GM20431 (cell line): Measurements from ENCODE around the gene MAPK8IP1.

Experiments
- in situ Hi-C: fragments of 300-500 bp; cut with MseI, MboI; formaldehyde crosslinking; loops from one replicate; pipeline ENCODE4 v1.15.0; 2020; ENCODE audit warnings: low sequenced_read_pairs; ENCODE audit not compliant: unreplicated experiment

MAPK8IP1 gene

GRCh38 chr11:45858751-45859398, 26.6 kb upstream of the MAPK8IP1 start:
- in situ Hi-C loops: no loop called here

GRCh38 chr11:45859661-45860140, 25.8 kb upstream of the MAPK8IP1 start:
- in situ Hi-C loops: no loop called here

- in situ Hi-C loops: no loop called here
Measured at GRCh38 chr11:45860348-45860747, 25.1 kb upstream of the MAPK8IP1 start.

GRCh38 chr11:45860764-45861510, 24.5 kb upstream of the MAPK8IP1 start:
- in situ Hi-C loops: no loop called here

GRCh38 chr11:45864041-45864440, 21.4 kb upstream of the MAPK8IP1 start:
- in situ Hi-C loops: no loop called here

- in situ Hi-C loops: no loop called here
Measured at GRCh38 chr11:45869551-45869950, 15.9 kb upstream of the MAPK8IP1 start.

GRCh38 chr11:45870706-45871105, 14.7 kb upstream of the MAPK8IP1 start:
- in situ Hi-C loops: no loop called here

- in situ Hi-C loops: no loop called here
Measured at GRCh38 chr11:45871638-45872037, 13.8 kb upstream of the MAPK8IP1 start.

GRCh38 chr11:45872651-45873356, 12.6 kb upstream of the MAPK8IP1 start:
- in situ Hi-C loops: no loop called here

GRCh38 chr11:45876401-45876800, 9.1 kb upstream of the MAPK8IP1 start:
- in situ Hi-C loops: no loop called here

- in situ Hi-C loops: no loop called here
Measured at GRCh38 chr11:45877221-45877620, 8.2 kb upstream of the MAPK8IP1 start.

GRCh38 chr11:45877845-45878244, 7.6 kb upstream of the MAPK8IP1 start:
- in situ Hi-C loops: no loop called here

- in situ Hi-C loops: no loop called here
Measured at GRCh38 chr11:45879803-45880686, 5.4 kb upstream of the MAPK8IP1 start.

GRCh38 chr11:45880772-45881570, 4.5 kb upstream of the MAPK8IP1 start:
- in situ Hi-C loops: no loop called here

- in situ Hi-C loops: no loop called here
Measured at GRCh38 chr11:45881708-45882368, 3.6 kb upstream of the MAPK8IP1 start.

- in situ Hi-C loops: no loop called here
Measured at GRCh38 chr11:45884596-45885185, 760 bp upstream of the MAPK8IP1 start.

GRCh38 chr11:45885921-45886721, 670 bp downstream of the MAPK8IP1 start:
- in situ Hi-C loops: no loop called here
